Measurements from ENCODE around the gene ZMIZ1.

DNA sequence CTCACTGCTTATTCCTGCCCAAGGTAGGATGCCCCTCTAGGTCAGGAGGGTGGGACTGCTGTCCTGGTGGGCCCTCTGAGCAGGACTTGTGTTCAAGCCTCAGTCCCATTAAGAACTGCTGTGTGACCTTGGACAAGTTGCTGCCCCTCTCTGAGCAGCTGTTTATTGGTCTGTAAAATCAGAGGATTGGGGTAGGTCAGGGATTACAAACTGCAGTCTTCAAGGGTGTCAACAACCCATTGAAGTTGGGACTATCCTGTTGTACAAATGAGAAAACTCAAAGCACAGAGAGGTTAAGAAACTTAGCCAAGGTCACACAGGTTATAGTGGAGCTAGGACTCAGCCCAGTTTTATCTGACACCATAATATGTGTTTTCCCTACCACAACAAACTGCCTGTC is 55.3 kb downstream of the ZMIZ1 start:
- no peak for TF ChIP-seq CTCF (IDR thresholded peaks at IDR 0.05)
- TF ChIP-seq POLR2A (IDR thresholded peaks at IDR 0.05): no peak
